HG02885 (cell line): ENCODE measurements around the gene THSD4.
"Not testable (repeated sequence)": the region's sequence is repeated elsewhere in the genome, so short reads cannot be mapped to it uniquely, and the experiment has no call there.

Source experiments
- ATAC-seq: cut with Tn5 transposase; IDR thresholded peaks from one replicate; pipeline ENCODE4 v1.9.1; 2021; ENCODE audit warnings: mild to moderate bottlenecking; ENCODE audit not compliant: unreplicated experiment, poor library complexity

THSD4 gene

DNA sequence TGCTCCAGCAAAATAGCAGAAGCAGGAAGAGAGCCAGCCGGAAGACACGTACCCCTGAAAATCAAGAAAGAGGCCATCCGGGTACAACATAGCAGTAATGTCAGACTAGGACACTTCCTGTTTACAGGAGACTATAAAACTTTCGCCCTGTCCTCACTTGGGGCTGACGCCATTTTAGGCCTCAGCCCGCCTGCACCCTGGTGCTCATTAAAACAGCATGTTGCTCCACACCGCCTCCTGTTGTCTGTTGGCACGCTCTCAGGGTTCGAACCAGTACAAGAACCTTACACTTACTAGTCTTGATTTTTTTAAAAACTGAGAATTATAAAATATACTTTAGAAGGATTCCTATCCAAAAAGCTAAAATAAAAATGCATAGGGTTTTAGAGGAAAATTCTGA, 535.3 kb downstream of the THSD4 start:
- no peak for ATAC-seq

DNA sequence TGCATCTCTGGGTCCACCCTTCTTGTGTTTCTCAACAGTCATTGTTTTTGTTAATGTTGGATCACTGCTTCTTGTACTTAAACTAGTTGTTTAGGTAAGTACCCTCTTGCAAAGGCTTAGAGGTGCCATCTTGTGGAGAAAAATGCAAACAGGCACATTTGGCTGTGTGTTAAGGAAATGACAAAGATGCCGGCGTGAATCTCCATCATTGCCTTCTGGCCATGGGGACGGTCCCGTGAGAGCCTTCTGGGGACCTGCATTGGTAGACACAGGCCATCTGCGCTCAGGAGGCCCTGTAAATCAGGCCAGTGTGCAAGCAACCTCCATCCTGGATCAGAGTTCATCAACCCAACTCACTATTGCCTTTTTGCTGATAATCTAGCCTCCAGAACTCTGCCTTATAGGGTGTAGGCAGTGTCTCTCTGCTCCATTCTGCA, 536.5 kb downstream of the THSD4 start:
- ATAC-seq, result no peak

DNA sequence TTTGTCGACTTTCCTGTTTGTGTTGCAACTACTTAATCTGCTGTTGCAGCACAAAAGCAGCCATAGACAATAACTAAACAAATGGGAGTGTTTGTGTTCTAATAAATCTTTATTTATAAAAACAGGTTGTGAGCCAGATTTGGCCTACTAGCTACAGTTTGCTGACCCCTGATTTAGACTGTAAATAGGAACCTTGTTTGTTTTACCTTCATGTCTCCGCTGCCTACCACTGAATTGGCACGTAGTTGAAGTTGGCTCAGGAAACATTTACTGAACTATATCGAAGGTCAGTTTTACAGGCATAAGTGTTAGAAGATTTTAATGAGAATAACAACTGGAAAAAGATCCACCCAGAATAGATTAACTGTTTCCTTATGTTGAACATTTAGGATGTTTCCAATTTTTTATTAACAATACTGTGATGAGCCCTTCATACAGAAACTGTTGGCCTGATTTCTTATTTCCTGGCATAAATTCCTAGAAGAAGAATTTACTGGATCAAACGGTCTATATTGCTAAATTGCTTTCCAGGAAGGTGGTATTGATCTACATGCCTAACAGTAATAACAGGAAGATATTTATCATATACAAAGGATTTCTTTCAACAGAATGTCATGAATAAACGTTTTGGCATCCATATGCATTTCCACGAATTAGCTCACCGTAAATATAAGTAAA, 538.9 kb downstream of the THSD4 start:
- ATAC-seq, result no peak

DNA sequence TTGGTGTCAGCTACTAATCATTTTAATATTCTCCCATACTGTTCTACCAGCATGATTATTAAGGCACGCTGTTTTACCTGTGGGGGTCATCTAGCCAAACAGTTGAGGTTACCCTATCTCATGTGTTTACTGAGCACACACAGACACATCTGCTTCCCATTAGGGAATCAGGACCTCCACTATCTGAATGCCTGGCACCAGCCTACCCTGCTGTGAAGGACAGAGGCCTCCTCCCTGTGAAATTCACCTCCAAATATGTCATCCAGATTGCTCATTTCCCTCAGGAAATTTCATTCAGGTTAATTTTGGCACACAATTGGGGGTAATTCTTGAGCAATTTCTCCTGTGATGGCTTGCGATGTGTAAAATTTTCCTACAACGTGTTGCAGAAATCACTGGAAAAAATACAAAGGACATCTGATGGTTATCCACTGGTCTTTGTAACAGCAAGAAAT, 539.5 kb downstream of the THSD4 start:
- no peak for ATAC-seq

DNA sequence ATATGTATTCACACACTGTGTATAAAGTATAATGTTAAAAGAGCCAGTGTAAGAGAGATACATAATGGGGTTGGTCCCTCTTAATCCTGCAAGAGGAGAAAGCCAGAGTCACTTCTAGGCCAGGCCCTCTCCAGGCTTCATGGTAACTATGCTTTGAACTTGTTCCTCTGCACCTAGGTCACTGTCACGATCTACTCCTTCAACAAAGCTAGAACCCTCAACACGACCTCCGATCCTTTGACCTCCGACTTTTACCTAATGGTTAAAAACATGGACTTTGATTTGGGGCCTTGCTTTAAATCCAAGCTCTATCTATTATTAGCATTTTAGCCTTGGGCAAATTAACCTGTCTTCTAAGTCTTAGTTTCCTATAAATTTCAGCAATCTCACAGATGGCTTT, 541.2 kb downstream of the THSD4 start:
- no peak for ATAC-seq

DNA sequence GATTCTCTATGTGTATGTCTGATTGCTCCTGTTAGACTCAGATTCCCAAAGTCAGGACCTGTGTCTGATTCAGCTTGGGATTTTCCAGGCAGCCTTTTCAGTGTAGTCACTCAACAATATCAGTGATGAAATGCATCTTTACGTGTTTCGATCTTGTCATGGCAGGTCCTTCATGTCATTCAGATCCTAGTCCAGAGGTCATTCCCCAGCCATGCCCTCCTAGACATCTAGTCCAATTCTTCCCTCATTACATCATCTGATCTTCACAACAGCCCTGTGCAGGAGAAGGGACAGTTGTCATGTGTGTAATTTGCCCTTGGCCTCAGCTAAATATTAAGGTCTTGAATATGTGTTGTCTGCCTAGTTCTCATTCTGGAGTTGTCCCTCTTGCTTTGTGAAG, 541.9 kb downstream of the THSD4 start:
- ATAC-seq, result no peak

DNA sequence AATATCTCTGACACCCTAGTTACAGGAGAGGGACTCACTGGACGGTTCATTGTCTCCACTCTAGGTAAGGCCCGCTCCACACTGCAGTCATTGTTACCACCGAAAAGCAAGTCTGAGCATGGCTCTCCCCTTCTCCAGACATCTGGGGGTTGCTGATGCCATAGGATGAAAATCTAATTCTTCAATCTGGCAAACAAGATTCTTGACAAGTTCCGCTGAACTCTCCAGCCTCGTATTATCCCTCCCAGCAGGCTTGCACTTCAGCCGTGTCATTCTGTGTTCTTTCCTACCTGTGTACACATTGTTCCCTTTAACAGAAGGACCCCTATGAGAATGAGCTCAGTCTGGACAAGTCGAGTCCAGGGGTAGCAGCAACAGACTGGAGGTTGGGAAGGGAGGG, 542.8 kb downstream of the THSD4 start:
- no peak for ATAC-seq

DNA sequence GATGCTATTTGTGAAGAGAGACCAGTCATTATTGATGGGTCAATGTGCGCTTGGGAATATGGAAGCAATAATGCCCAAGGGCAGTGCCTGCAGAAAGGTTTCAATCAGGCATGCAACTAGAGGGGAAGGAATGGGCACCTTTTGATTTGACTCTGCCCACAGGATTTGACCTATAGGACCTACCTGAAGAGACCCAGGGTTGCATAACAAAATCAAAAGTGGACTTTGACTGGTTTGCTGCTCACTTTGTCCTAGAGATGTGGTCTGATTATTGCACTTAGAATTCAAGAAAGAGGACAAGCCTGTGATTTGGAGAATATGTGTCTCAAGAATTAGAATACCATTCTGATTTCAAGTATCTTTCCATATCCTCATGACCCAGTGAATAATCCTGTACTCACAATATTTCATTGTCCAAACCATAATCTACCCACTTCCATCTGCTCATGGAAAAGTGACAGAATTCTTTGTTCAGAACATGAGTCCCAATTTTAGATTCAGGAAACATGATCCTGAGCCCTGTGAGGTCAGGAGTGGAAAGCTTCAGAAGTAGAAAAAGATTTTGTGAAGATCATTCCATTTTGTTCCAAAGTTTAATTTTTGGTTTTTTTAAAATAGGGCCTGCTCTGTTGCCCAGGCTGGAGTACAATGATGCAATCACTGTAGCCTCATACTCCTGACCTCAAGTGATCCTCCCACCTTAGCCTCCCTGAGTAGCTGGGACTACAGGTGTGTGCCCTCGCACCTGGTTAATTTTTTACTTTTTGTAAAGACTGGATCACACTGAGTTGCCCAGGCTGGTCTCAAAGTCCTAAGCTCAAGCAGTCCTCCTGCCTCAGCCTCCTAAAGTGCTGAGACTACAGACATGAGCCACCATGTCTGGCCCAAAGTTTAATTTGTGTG, 543.8 kb downstream of the THSD4 start:
- no peak for ATAC-seq

DNA sequence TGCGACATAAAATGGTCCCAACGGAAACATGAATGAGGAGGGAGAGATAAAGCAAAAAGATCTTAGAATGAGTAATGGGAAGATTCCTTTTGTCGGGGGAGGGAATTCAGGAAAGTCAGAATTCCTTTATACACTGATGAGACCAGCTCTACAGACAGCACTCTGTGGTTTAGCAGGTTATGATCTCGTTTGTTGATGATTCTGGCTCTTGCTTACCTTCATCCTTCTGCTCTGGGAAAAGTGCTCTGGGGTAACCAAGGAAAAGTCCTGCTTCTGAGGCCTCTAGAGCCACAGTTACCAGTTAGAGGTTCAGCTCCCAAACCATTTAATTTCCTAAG, 544.4 kb downstream of the THSD4 start:
- ATAC-seq, result no peak

DNA sequence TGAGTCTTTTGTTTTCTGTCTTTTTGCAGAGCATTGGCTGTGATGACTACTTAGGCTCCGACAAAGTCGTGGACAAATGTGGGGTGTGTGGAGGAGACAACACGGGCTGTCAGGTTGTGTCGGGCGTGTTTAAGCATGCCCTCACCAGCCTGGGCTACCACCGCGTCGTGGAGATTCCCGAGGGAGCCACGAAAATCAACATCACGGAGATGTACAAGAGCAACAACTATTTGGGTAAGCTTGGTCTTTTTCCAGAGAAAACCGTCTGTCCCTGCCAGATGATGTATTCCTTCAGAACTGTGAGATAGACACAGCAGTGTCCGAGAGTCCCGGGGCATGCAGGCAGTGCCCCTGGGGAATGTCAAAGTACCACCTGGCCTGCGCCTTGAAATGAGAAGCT, 545.2 kb downstream of the THSD4 start:
- no peak for ATAC-seq

DNA sequence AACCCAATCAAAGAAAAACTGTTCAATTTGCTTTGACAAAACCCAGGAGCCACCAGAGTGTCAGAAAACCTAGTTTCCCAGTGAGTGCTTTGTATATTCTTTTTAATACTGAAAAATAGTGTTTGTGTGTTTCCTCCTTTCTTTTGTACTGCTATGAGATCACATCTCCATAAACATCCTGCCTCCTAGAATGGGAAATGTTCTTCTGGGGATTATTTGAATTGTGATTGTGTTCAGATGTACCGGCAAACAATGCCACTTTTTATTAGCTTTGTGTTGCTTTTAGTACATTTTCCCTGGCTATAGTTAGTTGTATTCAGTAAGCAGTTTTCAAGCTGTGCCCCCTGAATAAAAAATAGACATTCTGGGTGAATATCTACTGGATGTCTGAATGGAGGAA, 547.0 kb downstream of the THSD4 start:
- ATAC-seq, result no peak

DNA sequence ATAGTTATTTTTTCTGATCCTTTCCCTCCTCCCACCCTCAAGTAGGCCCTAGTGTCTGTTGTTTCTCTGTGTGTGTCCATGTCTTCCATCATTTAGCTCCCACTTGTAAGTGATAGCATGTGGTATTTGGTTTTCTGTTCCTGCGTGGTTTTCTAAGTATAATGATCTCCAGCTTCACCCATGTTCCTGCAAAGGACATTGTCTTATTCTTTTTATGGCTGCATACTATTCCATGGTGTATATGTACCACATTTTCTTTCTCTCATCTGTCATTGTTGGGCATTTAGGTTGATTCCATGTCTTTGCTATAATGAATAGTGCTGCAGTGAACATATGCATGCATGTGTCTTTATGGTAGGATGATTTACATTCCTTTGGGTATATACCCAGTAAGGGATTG, 549.4 kb downstream of the THSD4 start:
- no peak for ATAC-seq

DNA sequence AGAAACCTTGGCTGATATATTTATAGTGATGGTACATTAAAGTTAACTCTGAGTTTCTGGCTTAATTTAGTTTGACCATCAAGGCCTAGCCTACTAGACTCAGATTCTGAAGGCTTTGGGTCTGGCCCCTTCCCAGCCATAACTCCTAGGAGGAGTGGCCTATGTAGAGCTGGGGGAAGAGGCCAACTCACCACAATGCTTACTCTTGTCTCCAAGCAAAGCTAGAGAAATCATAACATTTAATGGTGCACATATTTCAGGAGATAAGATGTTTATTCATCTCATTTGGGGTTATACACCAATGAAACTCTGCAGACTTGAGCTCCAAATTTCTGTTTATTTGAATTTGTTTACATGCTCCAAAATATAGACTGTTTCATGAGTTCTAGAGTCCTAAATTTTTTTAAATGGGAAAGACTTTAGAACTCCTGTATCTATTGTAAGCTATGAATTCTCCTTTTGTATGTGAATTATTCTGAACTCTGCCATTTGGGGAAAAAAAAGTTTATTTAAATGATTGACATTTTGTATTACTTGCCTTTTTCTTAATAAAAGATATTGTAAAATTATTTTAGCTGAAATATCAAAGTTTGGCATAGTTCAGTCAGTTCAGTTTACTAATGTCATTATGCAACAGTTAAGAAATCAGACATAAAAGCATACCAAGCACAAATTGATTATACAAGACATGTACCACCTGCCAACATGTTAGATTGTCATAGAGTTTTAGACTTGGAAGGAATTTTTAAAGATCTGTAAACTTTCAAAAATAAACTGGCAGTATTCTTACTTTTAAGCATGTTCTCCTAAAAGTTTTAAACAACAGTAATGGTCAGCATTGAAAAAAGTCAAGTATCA, 551.7 kb downstream of the THSD4 start:
- no peak for ATAC-seq

DNA sequence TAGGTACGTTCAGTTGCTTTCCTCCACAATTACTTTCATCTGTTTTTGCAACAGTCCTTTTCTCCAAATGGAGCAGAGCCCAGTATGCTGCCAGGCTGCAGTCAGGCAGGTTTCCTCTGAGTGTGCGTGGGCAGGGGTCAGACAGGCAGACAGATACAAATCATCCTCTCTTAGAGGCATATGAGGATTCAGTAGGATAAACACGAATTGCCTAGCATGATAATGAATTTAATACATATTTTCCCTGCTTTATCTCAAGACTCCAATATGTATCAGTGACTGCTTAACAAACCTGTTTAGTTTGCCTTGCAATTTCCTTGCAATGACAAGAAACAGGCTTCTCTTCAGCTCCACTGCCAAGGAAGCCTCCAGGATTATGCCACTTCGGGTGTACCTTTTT, 554.4 kb downstream of the THSD4 start:
- ATAC-seq, result no peak

DNA sequence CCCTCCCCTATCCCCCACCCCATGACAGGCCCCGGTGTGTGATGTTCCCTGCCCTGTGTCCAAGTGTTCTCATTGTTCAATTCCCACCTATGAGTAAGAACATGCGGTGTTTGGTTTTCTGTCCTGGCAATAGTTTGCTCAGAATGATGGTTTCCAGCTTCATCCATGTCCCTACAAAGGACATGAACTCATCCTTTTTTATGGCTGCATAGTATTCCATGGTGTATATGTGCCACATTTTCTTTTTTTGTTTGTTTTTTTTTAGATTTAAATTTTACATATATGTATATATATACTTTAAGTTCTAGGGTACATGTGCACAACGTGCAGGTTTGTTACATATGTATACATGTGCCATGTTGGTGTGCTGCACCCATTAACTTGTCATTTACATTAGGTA, 555.0 kb downstream of the THSD4 start:
- ATAC-seq, result not testable (repeated sequence)

DNA sequence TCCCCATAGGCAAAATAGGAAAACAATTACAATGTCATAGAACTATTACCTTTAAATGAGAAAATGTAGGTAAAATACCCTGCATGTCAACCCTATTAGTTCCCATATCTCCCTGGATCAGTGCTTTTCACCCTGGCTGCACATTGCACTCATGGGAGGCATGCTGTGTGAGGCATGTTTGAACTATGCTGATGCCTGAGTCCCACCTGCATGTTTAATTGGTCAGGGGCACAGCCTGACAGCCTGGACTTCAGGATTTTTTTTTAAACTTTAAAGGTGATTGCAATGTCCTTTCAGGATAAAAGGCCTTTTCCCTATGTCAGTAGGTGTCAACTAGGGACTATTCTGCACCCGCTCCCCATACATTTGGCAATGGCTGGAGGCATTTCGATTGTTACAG, 559.1 kb downstream of the THSD4 start:
- ATAC-seq, result no peak

DNA sequence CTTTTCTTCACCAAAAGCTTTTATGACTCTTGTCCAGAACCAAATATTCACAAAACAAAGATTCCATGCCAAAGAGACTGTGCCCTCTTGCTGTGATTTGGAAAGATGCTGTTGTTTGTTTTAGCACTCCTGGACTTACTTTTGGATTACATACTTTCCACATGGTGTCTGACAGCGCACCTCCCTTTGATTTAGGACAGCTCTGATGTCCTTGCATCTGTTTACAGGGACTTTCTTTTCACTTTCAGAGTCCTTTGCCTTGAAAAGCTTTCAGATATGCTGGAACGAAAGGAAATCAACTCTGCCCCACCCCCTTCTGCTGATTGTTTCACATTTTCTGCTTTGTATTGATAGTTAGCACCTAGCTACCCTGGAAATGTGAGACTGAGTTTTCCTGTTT, 562.1 kb downstream of the THSD4 start:
- no peak for ATAC-seq

DNA sequence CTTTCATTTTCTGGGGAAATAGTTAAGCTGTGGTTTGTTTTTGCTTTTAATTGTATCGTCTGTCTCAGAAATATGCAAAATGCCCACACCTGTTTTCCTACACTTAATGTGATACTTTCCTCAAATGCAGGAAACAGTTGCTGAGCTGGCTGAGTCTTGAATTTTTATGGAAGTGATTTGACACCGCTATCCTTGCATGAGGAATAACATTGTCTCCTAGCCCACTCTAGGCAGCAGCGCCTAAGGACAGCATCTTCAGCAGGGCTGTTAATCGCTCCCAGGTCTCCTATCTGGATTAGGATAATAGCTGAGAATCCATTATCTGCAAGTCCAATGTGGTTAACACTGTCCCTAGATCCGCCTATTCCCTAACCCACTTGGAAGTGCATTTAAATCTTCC, 562.5 kb downstream of the THSD4 start:
- no peak for ATAC-seq

DNA sequence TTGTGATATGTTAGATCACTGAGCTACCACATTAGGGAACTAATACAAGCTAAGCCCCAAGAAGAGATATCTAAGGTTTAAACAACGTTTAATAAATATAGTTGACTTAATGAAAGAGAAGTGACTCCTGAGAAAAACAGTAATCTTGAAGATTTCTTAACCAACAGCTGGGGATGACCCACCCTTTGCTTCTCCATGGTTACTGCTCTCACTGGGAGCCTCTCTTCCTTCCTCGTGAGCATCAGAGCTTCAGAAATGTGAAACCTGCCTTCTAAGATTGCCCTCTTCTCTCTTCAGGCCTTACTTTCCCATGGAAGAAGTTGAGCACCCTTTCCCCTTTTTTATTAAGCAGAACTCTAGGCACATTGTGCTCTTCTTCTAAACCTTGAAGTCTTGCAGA, 562.9 kb downstream of the THSD4 start:
- ATAC-seq, result no peak

DNA sequence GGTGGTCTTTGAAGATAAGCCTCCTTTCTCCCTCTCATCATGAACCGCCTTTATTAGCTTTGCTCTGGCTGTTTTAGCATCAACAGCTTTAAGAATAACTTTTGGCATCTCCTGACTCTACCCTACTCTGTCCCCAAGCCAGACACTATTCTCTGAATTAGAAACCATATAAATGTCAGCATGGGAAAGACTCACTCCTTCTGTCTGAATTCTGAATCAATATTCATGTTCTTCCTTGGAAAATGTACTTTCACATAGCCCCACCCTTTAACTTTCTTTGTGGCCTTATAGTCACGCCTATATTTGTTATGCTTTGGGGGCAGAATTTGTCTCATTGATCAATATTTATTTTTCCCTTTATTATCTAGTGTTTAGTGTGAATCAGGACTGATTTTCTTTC, 563.3 kb downstream of the THSD4 start:
- no peak for ATAC-seq

DNA sequence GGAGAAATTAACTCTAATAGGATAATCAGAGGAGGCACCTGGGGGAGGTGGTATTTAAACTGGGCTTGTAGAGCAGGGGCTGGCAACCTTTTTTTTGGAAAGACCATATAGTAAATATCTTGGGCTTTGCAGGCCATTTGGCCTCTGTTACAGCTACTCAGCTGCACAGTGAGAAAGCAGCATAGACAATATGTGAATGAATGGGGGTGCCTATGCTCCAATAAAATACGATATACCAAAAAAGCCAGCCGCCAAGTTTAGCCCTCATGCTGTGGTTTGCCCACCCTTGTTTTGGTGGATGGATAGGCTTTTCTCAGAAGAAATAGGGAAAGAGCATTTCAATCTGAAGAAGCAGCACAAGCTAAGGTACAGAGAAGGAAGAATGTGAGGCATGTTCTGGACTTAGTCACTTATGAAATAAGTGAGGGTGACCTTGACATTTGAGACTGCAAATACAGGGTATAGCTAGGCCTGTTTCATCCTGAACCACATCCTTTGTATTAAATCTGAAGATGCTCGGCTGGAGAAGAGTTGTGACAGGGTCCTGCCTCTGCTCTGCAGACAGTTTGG, 564.0 kb downstream of the THSD4 start:
- ATAC-seq, result no peak
